GM13976 (cell line): ENCODE data around the gene DENND4C.
"Not testable (repeated sequence)": the region's sequence is repeated elsewhere in the genome, so short reads cannot be mapped to it uniquely, and the experiment has no call there.

Source experiments
- DNase-seq: peaks from one replicate; pipeline ENCODE4 v3.0.0; 2012; ENCODE audit warnings: low spot score
- CTCF ChIP-seq: IDR thresholded peaks from 2 replicates; pipeline ENCODE4 v1.5.1; 2012; ENCODE audit warnings: borderline replicate concordance, mild to moderate bottlenecking; ENCODE audit not compliant: insufficient read depth; ENCODE audit errors: extremely low read depth, missing control alignments, control extremely low read depth
- in situ Hi-C: fragments of 300-500 bp; cut with MboI; formaldehyde crosslinking; loops from one replicate; pipeline ENCODE4 v1.12.0; 2022; ENCODE audit warnings: low sequenced_read_pairs, mixed read lengths, inconsistent platforms; ENCODE audit not compliant: unreplicated experiment

DENND4C gene

GRCh38 chr9:19408316-19408692 is 177.8 kb downstream of the DENND4C start:
- peak; percentile 41 for DNase-seq
- in situ Hi-C loops, result no loop called here
- TF ChIP-seq CTCF, result no peak

DNA sequence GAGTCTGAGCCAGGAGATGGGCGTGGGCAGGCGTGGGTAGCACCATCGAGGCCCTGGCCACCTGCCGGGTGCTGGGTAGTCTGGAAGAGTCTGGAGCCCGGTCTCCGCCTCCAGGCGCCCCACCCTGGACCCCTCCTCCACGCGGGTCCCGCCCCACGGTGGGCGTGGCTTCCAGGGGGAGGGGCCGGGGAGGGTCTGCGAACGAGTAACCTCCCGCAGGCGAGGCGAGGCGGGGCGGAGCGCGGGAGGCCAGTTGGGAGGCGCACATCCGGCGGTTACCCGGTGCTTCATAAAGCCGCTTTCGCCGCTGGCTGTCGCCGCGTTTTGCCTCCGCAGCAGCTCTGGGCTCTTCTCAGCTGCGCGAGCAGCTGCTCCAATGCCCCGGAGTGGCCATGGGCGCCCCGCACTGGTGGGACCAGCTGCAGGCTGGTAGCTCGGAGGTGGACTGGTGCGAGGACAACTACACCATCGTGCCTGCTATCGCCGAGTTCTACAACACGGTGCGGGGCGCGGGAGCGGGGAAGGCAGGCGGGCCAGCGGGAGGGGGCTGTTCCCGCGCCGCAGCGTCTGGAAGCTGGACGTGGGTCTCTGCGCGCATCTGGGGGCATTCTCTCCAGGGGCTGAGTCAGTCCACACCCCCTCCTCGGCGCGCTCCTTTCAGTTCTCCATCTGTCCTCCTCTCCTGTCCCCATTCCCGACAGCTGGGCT is 178.4 kb downstream of the DENND4C start, which contains the start of gene ACER2:
Gene ACER2 (plus strand): TSS at position 317 of the 708 bp plus-strand sequence. CDS start 76 bp downstream, at position 393.
- peak; percentile 99 for DNase-seq
- in situ Hi-C loops, result no loop called here

DNA sequence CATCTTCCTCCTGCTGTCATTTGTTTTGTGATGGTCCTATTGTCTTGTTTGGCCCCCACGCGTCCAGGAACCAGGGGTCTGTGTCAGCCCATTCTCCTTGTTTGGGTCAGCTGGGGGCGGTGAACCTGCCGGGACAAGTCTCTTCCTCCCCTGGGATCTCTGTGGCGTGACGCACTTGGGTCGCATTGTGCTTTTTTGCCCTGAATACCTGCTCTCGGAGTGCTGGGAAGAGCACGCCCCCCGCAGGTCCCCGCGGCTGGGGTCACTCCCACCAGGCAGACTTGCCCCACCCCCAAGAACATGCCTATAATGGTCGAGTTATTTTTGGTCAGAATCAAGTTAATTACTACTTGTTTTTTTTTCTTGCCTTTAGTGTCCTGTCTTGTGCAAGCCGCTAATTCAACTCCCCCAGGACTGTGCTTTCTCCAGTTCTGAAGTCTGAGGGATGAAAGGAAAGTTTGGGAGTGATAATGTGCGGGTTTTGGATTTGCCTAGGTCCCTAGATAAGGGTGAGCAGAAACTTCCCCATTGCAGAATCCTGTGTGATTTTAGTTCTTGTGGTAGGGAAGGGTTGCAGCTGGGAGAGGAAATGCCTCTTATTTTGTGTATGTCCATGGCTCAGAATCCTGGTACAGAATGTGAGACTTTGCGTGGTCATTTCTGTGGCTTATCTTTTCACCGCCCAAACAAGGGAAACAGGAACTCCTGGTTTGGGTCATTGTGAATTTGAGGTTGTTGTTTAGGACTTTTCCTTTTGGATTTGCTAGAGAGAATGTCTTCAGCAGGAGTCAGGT is 179.1 kb downstream of the DENND4C start:
- peak; percentile 39 for DNase-seq
- TF ChIP-seq CTCF, result peak; percentile 30

More for the DNA sequence above, 178.4 kb downstream of the DENND4C start, which contains the start of gene ACER2:
- no peak for TF ChIP-seq CTCF

GRCh38 chr9:19410195-19410503 is 179.7 kb downstream of the DENND4C start:
- DNase-seq, result no peak
- in situ Hi-C loops, result no loop called here
- TF ChIP-seq CTCF, result no peak

More for the DNA sequence above, 179.1 kb downstream of the DENND4C start:
- in situ Hi-C loops, result no loop called here

DNA sequence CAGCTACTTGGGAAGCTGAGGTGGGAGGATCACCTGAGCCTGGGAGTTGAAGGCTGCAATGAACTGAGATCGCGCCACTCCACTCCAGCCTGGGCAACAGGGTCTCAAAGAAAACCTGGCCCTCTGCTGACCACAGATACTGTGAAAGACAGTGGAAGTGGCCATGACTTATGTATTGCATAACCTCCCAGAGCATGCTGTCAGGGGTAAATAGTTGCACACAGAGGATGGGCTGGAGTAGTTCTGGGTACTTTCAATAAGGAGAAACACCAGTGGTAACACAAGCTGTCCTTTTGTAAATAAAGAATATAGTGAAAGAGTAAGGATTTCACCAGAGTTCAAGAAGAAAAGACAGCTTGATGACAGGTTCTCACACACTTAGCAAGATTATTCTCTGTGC is 180.1 kb downstream of the DENND4C start:
- in situ Hi-C loops, result no loop called here
- DNase-seq, result no peak
- no peak for TF ChIP-seq CTCF

GRCh38 chr9:19411316-19411715 is 180.8 kb downstream of the DENND4C start:
- no peak for DNase-seq

GRCh38 chr9:19413456-19413855 is 183.0 kb downstream of the DENND4C start:
- in situ Hi-C loops, DNase-seq: not testable (repeated sequence)

More at GRCh38 chr9:19411316-19411715, 180.8 kb downstream of the DENND4C start:
- in situ Hi-C loops, result no loop called here
- TF ChIP-seq CTCF, result no peak
